HT-29 (cell line): ENCODE results near the gene L2HGDH. TPM values are rescaled to one million over a fixed set of nuclear protein-coding genes. Genes with fewer than 3 reads are reported as not detected.
"Not testable (repeated sequence)": the region's sequence is repeated elsewhere in the genome, so short reads cannot be mapped to it uniquely, and the experiment has no call there.

Experiments
- DNase-seq: peaks from one replicate; pipeline ENCODE4 v3.0.0-alpha.2; 2015; ENCODE audit warnings: low spot score
- total RNA-seq: library from RNA; depleted of rRNA; stranded (reverse); fragments of >200 nt; shearing (Covaris generic); gene quantifications from 2 replicates; pipeline ENCODE4 v1.2.3, GENCODE V29; 2014

Gene L2HGDH
- total RNA-seq, 1 experiment from 2014 or later, result 17.1 TPM

DNA sequence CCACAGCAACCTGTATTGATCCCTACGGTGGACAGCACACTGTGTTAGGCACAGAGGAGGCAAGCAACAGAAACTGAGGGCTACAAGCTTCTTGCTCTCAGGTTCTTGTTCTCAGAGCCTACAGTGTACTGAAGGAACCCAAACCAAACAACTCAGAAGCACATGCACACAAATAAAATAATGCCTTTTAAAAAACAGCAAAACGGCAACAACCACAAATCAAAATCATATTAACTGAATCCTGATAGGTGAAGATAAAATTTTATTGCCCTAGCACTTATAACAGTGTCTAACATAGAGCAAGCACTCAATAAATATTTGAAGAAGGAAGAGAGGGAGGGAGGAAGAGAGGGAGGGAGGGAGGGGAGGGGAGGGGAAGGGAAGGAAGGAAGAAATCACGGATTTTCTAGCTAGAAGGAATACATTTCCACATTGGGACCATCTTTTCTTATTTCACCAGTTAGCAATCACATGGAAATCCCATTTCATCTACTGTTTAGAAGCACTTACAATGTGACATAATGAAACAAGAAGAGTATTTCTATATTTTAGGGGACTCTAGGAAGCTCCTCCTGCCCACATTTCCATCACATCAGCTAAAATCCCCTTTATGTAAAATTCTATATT, 27.3 kb upstream of the L2HGDH start:
- DNase-seq, result no peak

DNA sequence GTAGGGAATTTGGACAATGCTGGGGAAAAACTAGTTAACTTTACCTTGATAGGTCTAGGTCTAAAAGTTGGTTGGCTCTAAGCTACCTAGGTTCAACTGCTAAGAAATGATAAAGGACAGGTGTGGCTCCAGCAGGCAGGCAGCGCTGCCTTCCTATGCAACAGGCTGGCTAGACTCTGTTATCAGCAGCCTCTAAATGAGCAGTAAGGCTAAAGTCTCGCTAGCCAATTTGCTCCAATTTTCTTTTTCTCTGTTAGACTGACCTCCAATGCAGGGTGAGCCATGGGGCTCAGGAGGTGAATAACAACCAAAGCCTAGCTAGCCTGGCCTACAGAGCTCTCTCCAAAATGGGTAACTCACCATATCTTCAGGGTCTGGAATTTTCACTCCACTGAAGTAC, 26.6 kb upstream of the L2HGDH start:
- no peak for DNase-seq

DNA sequence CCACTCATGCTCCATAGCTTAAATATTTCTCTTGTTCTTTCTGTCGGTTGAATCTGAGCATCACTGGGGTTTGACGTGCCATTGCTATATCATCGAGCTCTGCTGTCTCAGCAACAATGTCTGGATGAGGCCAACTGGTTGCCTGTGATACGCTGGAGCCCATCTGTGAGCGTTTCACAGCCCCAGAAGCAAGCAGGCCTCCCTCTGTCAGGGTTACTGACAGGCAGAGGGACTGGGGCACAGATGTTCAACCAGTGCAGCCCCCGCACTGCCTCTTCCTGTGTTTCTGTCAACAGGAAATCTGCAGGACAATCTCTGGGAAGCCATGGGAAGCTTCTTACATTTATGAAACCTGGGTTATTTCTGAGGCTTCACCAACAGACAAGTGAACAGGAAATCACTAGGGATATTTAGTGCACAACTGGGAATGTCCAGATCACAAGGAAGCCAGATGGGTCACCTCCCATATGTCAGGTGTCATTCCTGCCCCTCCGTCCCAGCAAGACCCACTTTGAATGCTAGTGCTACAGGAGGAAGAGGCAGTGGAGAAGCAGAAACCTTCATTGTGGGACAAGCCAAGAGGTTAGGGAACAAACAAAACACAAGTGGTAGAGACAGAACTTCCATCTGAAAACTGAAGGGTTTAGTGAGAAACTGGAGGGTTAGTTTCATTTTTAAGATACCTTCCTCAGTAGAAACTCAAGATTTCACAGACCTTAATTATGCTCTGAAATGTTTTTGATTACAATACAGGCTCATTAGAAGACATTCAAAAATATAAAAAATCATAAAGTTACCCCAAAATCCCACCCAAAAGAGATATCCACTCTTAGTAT, 24.2 kb upstream of the L2HGDH start:
- no peak for DNase-seq

DNA sequence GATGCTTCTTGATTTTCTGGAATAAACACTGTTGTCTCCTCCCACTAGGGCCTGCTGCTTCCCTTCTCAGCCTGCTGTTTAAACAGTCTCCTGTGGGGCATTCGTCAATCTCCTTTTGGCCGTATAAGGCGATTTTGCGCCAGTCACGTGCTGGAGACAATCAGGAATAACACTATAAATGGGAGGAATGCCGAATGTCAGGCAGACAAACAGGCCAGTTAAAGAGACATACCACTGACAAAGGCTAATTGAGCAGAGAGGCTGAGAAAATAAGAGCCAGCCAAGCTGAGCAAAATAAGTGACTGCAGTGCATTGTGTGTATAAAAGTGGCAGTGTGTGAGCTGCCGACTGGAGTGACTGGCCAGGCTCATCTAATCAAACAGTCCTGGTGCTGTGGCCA, 23.4 kb upstream of the L2HGDH start:
- no peak for DNase-seq

DNA sequence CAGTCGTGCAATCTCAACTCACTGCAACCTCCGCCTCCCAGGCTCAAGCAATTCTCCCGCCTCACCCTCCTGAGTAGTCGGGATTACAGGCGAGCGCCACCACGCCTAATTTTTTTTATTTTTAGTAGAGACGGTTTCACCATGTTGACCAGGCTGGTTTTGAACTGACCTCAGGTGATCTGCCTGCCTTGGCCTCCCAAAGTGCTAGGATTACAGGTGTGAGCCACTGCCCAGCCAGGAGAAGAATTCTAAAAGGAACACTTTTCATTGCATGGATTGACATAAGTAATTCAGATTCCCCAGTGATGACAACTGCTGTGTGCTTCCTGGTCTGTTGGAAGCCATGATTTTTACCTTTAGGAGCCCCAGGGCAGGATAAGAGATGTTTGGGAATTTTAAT, 22.2 kb upstream of the L2HGDH start:
- no peak for DNase-seq

DNA sequence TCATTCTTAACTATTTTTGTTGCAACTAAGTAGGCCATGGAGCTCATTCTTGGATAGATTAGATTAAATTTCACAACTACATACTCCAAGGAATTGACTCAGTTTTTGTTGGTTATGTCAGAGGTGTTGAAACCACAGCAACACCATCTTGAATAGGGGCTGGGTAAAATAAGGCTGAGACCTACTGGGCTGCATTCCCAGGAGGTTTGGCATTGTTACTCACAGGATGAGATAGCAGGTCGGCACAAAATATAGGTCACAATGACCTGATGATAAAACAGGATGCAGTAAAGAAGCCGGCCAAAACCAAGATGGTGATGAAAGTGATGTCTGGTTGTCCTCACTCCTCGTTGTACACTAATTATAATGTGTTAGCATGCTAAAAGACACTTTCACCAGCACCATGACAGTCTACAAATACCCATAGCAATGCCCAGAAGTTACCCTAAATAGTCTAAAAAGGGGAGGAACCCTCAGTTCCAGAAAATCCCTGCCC, 21.0 kb upstream of the L2HGDH start:
- no peak for DNase-seq

DNA sequence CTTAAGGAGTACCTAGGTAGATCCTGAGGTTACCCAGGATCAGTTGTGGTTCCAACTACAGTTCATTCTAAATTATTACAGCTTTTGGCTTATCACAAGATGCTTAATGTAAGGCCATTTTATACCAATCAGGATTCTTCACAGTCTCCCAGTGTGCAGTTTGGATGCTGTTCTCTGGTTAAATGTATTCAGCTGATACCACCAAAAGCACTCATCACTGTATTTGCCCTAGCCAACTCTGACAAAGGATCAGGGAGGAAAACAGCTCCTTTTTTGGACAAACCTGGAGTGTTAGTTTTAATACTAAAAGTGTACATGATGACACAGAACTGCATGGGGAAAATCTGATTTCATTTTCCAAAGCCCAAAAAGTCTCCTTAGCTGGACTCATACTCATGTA, 19.6 kb upstream of the L2HGDH start:
- no peak for DNase-seq

DNA sequence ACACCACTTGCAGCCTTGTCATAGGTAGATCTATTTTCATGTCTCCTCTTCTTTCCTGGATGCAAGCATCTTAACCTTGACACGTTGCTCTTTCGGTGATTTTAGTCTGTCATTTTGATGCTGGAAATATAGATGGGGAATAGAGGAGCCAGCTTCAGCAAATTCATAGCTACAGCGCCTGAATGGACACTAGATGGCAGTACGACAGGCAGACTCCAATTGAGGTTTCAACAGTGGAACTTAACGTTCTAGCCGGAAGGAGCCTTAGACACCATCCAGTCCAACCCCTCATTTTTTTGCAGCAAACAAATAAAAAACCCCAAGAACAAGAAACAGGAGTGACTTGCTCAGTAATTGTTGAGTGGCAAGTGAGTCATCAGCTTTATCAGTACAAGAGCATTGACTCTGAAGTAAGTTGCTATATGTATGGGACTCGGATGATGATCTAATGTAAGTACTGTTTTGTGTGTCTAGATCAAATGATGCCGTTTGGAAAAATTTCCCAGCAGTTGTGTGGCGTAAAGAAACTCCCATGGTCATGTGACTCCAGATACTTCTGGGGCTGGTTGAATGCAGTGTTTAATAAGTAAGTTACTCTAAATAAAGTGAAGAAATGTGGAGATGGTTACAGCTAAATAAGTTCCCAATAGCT, 9.1 kb upstream of the L2HGDH start:
- DNase-seq, result peak; percentile 74

DNA sequence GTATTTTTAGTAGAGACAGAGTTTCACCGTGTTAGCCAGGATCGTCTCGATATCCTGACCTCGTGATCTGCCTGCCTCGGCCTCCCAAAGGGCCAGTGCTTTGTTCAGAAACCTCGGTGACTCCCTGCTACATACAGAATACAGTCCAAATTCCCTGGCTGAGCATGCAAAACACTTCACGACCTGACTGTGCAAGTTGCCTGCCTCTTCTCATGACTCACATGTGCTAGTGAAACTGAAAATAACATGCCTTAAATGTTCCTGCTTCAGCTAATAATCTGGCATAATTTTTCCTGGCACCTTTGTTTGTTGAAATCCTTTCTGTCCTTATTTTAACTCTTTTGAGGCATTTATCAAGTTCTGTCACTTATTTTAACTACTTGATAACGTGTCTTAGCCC, 8.3 kb upstream of the L2HGDH start:
- DNase-seq, result no peak

DNA sequence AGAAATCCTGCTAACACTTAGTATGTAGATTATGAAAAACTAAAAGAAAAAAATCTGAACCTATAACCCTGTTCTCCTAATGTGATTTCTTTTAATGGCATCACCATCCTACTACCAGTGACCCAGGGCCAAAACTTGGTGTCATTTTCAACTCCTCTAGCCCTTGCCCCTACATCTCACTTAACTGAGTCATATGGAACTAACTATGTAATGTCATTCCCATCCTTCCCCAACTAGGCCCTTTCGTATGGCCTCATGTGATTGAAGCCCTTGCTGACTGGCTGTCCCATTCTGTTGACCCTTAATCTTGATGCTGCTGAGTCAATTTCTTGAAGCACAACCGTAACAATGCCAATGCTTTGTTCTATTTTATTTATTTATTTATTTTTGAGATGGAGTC, 7.7 kb upstream of the L2HGDH start:
- DNase-seq, result no peak

DNA sequence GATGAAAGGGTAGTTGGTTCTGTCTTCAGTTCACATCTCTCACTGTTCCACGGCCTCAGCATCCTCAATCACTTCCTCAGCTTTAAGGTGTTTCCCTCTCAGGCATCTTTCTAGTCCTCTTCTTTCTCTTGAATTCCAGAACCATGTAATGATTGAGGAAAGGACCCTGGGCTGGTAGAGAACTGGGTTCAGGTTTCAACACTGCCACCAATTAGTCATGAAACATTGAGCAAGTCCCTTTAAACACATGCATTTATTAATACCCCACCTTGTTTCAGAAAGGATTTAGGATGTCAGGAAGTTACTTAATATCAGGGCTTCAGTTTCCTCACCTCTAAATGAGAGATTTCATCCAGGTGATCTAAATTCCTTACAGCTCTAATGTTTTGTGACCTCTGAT, 7.3 kb upstream of the L2HGDH start:
- DNase-seq, result no peak

DNA sequence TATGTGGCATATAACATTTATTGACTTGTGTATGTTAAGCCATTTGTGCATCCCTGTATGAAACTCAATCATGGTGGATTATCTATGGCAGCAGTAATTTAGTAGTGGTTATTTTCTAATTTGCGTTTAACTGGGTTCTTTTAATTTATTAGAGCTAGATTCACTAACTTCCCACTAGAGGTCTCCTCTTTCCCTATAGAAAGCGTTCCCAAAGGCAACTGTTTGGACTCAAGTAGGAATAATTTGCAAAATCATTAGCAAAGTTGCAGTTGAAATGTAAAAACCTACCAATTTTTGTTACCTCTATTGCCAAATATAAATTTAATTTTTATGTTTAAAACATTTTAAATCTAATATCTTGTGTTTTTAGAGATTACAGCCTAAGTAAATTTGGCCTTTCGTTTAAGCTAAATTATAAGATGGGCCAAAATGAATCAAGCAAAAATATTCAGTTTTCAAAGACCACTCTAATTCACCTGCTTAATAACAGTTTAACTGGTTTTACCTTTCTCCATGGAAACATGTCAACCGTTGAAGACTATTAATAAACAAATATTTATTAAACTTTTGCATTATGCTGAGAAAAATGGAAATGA, 6.1 kb upstream of the L2HGDH start:
- peak; percentile 39 for DNase-seq

DNA sequence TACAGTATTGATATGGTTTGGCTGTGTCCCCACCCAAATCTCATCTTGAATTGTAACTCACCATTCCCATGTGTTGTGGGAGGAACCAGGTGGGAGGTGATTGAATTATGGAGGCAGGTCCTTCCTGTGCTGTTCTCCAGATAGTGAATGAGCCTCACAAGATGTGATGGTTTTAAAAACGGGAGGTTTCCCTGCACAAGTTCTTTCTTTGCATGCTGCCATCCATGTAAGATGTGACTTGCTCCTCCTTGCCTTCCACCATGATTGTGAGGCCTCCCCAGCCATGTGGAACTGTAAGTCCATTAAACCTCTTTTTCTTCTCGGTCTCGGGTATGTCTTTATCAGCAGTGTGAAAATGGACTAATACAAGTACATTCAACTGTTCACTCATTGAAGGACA, 2.1 kb upstream of the L2HGDH start:
- not testable (repeated sequence) for DNase-seq

DNA sequence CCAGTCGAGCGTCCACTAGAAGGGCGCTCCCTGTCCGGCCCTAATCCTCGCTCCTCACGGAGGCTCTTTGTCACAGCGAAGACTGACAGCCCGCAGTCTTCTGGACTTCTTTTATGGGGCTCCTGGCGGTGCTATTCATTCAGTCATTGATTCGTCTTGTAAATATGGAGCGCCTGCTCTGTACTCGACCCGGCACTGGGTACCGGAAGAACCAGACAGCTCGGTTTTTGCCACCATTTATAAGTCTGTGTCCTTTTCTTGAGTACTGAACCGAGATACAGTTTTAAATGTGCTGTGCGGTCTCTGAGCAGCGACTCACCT, 665 bp upstream of the L2HGDH start:
- no peak for DNase-seq

DNA sequence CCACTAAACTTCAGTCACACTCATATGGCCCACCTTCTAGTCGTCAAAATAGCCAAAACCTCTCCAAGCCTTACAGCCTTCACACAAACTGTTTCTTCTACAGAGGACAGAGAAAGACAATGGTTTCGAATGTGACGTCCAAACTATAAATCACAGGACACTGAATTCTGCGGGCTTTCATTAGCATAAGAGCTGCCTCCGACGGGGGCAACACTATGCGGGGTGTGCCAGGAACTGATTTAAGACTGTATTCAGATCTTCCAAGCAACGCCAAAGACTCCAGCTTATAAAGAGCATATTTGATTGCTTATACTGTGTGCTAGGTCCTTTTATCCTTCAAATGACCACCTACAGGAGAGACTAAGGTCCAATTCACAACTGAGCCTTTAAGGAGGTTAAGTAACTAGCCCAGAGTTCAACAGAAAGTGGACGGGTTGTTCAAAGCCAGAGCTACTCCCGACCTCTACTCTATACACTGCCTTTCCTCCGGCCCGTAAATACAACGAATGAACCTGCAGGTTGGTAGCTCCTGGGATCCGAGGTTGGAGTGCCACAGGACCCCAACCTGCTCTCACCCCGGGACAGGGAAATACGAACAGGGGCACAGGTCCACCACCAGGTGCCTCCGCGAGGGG, 575 bp downstream of the L2HGDH start:
- peak; percentile 75 for DNase-seq

DNA sequence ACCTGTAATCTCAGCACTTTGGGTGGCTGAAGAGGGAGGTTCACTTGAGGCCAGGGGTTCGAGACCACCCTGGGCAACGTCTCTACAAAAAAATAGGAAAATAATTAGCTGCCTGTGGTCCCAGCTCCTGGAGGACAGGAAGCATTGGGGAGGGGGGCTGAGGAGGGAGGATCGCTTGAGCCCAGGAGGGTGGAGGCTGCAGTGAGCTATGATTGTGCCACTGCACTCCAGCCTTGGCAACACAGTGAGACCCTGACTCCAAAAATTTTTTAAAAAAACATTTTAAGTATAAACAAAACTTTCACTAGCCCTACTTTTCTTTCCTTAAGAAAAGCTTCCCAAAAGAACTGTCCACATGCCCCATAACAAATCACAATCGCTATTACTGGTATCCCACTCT, 1.6 kb downstream of the L2HGDH start:
- DNase-seq, result no peak

DNA sequence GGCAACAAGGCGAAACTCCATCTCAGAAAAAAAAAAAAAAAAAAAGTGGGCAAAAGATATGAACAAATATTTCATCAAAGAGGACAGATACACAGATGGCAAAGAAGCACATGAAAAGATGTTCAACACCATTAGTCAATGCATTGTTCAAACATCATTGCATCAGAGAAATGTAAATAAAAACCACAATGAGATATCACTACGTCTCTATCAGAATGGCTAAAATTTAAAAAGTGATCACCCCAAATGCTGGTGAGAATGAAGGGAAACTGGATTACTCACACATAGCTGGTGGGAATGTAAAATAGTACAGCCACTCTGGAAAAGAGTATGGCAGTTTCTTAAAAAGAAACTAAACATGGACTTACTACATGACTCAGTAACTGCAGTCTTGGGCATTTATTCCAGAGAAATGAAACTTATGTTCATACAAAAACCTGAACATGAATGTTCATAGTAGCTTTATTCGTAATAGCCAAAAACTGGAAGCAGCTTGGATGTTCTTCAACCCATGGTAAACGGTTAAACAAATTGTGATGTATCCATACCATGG, 3.6 kb downstream of the L2HGDH start:
- no peak for DNase-seq

DNA sequence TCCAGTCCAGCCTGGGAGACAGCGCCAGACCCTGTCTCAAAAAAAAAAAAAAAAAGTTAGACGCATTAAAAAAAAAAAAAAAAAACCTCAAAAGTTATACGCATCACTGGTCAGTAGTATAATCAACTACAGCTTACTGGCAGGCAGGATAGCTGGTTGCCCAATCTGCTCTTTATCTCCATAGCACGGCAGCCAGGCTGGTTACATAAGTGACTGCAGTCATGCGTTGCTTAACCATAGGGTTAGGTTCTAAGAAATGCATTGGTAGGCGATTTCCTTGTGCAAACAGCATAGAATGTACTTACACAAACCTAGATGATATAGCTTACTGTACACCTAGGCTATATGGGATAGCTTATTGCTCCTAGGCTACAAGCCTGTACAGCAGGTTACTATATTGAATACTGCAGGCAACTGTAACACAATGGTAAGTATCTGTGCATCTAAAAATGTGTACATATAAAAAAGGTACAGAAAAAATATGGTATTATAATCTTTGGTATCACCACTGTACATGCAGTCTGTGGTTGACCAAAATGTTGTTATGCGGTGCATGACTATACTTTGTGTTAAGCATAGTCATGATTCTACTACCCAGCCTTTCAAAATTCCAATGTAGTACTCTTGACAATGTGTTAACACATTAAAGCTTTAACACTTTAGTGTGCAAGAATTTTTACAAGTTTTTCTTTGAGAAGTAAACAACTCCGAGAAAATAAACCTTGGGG, 8.1 kb downstream of the L2HGDH start:
- DNase-seq, result no peak

DNA sequence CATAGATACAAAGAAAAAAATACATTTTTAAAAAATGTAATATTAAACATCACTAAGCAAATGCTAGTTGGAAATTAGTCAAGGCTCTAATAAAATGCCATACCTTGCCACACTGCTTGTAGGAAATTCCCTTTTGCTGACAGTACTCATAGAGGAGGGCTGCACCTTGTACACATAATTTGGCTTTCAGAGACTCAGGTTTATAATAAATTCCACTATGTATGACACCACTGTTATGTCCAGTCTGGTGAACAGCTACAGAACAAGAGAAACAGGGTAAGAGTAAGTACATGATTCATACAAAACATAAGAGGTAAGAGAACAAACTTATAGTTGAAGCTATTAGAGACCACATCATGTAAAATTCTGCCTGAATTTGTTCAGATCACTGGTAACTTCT, 10.1 kb downstream of the L2HGDH start:
- no peak for DNase-seq

DNA sequence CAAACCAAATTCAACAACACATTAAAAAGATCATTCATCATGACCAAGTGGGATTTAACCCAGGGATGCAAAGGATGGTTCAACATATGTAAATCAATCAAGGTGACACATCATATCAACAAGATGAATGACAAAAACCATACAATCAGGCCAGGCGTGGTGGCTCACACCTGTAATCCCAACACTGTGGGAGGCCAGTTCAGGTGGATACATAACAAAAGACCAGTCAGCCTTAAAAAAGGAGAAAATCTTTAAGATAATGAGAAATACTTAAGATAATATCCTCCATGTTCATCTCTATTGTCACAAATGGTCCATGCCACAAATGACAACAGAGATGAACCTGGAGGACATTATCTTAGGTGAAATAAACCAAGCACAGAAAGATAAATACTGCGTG, 12.4 kb downstream of the L2HGDH start:
- no peak for DNase-seq

DNA sequence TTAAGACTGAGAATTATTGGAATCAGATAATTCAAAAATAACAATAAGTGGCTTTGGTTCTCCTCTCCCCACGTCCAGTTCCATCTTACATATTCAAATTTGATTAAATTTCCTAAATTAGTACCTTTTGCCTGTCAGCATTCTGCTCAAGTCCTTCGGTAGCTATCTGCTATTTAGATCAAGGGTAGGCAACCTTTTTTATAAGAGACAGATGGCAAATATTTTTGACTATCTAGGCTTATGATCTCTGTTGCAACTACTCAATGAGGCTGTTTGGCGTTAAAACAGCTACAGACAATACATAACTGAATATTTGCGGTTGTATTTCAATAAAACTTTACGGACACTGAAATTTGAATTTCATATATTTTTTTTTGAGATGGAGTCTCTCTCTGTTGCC, 21.7 kb downstream of the L2HGDH start:
- DNase-seq, result no peak
